AG20443 (cell line): ENCODE data around the gene RC3H1.
"Not testable (repeated sequence)": the region's sequence is repeated elsewhere in the genome, so short reads cannot be mapped to it uniquely, and the experiment has no call there.

Experiments used
- DNase-seq: peaks from one replicate; pipeline ENCODE4 v3.0.0; 2012; ENCODE audit warnings: low spot score, mixed read lengths

RC3H1 gene

GRCh38 chr1:174023440-174023839, 1.3 kb upstream of the RC3H1 start:
- no peak for DNase-seq

DNA sequence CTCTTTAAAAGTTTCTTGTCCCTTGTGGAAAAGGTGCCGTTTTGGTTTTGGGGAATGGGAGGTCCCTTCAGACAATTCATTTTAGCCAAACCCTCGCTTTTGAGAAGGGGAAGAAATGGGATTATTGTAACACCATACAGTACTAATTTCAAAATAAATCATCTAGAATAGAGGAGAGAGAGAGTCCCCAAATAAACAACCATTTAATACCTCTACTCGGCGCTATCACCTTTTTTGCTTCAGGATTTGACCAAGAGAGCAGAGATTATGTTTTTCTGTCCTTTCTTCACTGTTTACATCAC, 770 bp upstream of the RC3H1 start:
- no peak for DNase-seq

GRCh38 chr1:174021591-174022079, 522 bp downstream of the RC3H1 start:
- DNase-seq, result peak; percentile 69

DNA sequence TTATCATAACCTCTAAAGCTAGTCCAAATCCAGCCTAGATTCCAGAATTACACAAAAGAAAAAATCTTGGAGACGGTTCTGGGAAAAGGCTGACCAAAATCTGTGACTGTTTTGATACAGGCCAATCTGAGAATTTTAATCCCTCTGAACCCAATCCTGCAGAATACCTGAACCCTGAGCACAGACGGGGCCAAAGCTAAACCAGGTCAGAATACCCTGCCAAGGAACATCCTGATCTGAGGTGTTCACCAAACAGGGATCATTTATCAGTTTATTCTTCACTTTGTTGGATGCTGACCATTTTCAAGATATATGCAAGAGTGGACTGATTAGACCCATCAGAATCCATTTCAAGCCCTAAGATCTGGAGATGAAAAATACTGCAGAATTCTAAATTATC, 3.6 kb downstream of the RC3H1 start:
- DNase-seq, result no peak

- DNase-seq, result no peak
These were observed 4.8 kb downstream of the RC3H1 start for GRCh38 chr1:174017231-174017970.

DNA sequence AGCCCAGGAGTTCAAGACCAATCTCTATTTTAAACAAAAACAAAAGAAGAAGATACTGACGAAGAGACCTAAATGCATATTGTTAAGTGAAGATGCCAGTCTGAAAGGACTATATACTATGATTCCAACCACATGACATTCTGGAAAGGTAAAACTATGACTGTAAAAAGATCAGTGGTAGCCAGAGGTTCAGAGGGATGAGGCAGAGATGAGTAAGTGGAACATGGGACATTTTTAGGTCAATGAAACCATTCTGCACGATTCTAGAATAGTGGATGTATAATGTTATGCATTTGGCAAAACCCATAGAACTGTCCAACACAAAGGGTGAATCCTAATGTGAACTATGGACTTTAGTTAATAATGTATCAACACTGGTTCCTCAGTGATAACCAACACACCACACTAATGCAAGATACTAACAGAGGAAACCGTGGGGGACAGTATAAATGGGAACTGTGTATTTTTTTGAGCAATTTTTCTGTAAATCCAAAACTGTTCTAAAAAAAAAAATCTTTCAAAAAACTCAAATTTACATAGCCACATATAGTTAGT, 8.2 kb downstream of the RC3H1 start:
- no peak for DNase-seq

- no peak for DNase-seq
These were observed 13.2 kb downstream of the RC3H1 start for GRCh38 chr1:174008979-174009378.

- DNase-seq, result no peak
These were observed 13.9 kb downstream of the RC3H1 start for GRCh38 chr1:174008269-174008668.

- no peak for DNase-seq
These were observed 14.3 kb downstream of the RC3H1 start for GRCh38 chr1:174007851-174008250.

DNA sequence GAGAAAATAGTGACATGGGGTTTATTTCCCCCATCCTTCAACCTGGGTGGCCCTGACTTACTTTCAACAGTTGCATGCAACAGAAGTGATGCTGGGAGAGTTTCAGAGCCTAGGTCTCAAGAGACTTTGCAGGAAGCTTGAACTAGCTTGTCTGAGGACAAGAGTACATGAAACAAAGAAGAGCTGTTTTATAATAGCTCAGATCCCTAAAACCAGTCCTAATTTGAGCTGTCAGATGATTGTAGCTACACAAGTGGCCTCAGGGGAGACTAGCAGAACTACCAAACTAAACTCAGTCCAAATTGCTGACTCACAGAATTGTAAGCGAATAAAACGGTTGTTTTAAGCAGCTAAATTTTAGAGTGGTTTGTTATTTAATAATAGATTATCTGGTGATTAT, 17.1 kb downstream of the RC3H1 start:
- DNase-seq, result peak; percentile 33

GRCh38 chr1:174003867-174004266, 18.3 kb downstream of the RC3H1 start:
- DNase-seq, result no peak

GRCh38 chr1:174001573-174001972, 20.6 kb downstream of the RC3H1 start:
- DNase-seq, result no peak

DNA sequence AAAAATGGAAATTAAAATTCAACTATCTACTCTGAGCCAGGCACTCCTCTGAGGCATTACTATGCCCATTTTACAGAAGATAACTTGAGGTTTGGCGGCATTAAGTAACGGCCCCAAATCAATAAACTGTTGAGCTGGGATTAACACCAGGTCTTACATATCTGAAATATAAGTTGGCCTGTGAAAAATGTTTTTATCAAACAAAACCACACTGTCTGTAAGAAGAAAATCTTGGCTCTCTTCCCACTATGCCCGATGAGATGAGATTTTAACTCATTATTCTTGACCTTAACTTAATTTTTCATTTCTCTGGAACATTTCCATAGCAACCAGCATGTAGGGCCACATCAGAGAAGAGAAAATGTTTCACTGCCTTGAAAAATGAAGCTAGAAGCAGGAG, 21.8 kb downstream of the RC3H1 start:
- DNase-seq, result no peak

- DNase-seq, result no peak
These were observed 24.4 kb downstream of the RC3H1 start for GRCh38 chr1:173997791-173998190.

DNA sequence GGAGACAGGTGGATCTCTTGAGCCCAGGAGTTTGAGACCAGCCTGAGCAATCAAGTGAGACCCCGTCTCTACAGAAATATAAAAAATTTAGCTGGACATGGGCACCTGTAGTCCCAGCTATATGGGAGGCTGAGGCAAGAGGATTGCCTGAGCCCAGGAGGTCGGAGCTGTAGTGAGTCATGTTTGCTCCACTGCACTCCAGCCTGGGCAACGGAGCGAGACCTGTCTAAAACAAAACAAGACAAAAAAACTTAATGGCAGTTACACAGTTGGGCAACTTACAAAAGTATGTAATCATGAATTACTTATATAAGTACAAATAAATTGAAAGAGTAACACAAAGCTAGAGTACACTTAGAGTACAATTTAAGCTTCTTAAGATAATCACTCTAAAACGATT, 25.2 kb downstream of the RC3H1 start:
- no peak for DNase-seq

DNA sequence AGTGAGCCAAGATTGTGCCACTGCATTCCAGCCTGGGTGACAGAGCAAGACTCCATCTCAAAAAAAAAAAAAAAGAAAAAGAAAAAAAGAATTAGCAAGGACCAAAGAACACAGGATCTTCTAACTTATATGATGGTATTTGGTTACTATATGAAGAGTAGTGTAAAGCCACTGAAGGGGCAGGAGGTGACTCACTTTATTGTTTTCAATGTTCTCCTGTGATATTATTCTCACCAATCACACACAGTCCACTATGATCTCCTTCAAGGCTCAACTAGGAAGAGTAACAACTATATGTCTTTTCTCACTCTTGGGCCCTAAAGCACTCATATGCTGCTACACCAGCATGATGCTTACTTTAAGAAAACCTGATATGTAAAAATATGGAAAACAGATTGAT, 26.7 kb downstream of the RC3H1 start:
- DNase-seq, result no peak

DNA sequence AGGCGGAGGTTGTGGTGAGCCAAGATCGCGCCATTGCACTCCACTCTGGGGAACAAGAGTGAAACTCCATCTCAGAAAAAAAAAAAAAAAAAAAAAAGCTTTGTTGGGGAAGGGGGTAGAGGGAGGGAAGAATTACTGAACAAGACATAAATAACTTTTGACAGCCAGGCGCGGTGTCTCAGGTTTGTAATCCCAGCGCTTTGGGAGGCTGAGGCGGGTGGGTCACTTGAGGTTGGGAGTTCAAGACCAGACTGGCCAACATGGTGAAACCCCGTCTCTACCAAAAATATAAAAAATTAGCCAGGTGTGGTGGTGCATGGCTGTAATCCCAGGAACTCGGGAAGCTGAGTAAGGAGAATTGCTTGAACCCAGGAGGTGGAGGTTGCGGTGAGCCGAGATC, 28.2 kb downstream of the RC3H1 start:
- DNase-seq, result not testable (repeated sequence)

DNA sequence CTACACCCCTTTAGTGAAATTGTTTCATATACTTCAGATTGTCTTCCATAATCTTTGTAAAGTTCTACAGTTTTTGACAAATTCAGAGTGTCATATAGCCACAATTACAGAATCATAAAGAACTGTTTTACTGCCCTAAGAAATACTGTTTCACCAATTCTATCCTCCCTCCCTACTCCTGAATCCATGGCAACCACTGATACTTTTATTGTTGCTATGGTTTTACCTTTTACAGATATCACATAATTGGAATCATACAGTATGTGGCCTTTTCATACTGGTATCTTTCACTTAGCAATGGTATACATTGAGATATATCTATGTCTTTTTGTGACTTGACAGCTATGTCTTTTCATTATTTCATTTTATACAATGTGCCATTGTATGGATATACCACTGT, 34.1 kb downstream of the RC3H1 start:
- DNase-seq, result no peak

DNA sequence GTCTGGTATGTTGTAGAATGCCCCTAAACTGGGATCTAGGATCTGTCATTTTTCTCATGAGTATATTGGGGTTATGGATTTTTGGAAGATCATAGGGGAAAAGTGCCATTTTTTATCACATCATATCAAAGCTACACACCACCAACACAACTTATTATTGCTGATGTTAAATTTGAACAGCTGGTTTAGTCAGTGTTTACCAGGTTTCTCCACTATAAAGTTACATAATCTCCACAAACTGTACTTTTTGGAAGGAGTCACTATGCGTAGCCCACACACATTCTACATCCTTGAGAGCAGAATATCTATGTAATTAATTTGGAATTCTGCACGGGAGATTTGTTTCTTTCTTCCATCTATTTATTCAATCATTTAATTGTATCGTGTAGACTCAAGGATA, 35.2 kb downstream of the RC3H1 start:
- no peak for DNase-seq

- DNase-seq, result no peak
These were observed 51.9 kb downstream of the RC3H1 start for GRCh38 chr1:173970252-173970651.

- DNase-seq, result not testable (repeated sequence)
These were observed 56.3 kb downstream of the RC3H1 start for GRCh38 chr1:173965896-173966295.

GRCh38 chr1:173963477-173963876, 58.7 kb downstream of the RC3H1 start:
- no peak for DNase-seq

- no peak for DNase-seq
These were observed 61.5 kb downstream of the RC3H1 start for GRCh38 chr1:173960625-173961024.

DNA sequence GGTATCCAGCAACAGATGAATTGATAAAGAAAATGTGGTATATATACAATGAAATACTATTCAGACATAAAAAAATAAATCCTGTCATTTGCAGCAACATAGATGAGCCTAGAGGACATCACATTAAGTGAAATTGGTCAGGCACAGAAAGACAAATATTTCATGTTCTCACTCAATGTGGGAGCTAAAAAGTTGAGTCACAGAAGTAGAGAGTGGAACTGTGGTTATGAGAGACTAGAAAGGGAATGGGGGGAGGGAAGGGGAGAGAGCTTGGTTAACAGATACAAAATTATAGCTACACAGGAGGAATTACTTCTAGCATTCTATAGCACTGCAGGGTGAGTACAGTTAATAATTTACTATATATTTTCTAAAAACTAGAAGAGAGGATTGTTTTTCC, 68.0 kb downstream of the RC3H1 start:
- no peak for DNase-seq
